Suprapubic skin (tissue), 3 donors: ENCODE measurements around the gene XPNPEP2.

Experiments used
- POLR2AphosphoS5 ChIP-seq, 3 donors: sonication (generic); formaldehyde crosslinking; IDR thresholded peaks; one replicate each; pipeline ENCODE4 v1.6.1; 2017; ENCODE audit warnings: antibody characterized with exemption in 3 of 3
- TF ChIP-seq, protein P1 (sequence below), 2 donors: fragments of 200-600 bp in 1 of 2; fragments of 450-650 bp in 1 of 2; sonication (generic) in 1 of 2; IDR thresholded peaks; one replicate each; pipeline ENCODE4 v1.5.1; 2016 to 2019; ENCODE audit warnings: antibody characterized with exemption in 2 of 2, mild to moderate bottlenecking in 1 of 2, moderate library complexity in 1 of 2

DNA sequence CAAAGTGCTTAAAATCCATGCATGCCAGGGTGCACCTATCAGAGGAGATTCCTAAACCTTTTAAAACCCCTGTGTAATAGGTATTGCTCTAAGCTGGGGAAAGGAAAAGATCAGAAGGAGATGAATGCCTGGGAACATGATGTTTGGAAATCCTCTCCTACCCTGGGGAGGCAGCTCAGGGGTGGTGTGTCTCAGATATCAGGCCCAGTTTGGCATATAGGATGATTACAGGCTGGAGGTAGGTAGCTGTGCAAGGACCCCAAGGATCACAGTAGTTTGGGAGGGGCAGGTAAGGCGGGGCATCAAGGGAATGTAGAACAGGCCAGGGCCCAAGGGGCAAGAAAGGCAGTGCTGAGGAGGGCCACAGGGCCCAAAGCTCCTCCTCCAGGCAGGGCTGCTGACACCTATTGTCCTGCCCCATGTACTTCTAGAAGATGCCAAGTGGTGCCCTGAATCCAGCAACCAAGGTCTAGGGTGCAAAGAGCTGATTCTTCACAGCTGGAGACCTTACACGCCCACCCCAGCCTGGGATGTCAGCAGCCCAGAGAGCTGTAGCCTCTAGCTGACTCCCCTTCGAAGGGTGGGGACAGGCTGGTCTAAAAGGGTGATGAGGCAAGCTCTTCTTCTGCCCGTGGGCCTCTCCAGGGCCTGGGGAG is 58.6 kb downstream of the XPNPEP2 start:
- TF ChIP-seq, protein P1, sequence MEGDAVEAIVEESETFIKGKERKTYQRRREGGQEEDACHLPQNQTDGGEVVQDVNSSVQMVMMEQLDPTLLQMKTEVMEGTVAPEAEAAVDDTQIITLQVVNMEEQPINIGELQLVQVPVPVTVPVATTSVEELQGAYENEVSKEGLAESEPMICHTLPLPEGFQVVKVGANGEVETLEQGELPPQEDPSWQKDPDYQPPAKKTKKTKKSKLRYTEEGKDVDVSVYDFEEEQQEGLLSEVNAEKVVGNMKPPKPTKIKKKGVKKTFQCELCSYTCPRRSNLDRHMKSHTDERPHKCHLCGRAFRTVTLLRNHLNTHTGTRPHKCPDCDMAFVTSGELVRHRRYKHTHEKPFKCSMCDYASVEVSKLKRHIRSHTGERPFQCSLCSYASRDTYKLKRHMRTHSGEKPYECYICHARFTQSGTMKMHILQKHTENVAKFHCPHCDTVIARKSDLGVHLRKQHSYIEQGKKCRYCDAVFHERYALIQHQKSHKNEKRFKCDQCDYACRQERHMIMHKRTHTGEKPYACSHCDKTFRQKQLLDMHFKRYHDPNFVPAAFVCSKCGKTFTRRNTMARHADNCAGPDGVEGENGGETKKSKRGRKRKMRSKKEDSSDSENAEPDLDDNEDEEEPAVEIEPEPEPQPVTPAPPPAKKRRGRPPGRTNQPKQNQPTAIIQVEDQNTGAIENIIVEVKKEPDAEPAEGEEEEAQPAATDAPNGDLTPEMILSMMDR (IDR thresholded peaks at IDR 0.05): no peak
- TF ChIP-seq POLR2AphosphoS5 (IDR thresholded peaks at IDR 0.05): no peak
